ENCODE data around the gene MMUT.
"Not testable (repeated sequence)": the region's sequence is repeated elsewhere in the genome, so short reads cannot be mapped to it uniquely, and the experiment has no call there.

DNA sequence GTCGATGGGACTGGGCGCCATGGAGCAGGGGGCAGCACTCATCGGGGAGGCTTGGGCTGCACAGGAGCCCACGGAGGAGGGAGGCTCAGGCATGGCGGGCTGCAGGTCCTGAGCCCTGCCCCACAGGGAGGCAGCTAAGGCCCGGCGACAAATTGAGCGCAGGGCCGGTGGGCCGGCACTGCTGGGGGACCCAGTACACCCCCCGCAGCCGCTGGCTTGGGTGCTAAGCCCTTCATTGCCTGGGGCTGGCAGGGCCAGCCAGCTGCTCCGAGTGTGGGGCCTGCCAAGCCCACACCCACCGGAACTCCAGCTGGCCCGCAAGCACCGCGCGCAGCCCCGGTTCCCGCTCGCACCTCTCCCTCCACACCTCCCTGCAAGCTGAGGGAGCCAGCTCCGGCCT lies 18.8 kb upstream of the MMUT start:
- not testable (repeated sequence) for TF ChIP-seq CTCF (IDR thresholded peaks at IDR 0.05); SIN3A (IDR thresholded peaks at IDR 0.05; ENCODE audit: borderline replicate concordance, insufficient read depth, low read depth, low read length); REST (IDR thresholded peaks at IDR 0.05; ENCODE audit: insufficient read depth in 1 of 2, low read depth in 2 of 2, low read length in 1 of 2); POLR2AphosphoS5 (IDR thresholded peaks at IDR 0.05; ENCODE audit: low read depth, low read length)
